Pancreas (tissue), 10 donors: ENCODE measurements around the gene LDAF1. TPM values are rescaled to one million over a fixed set of nuclear protein-coding genes. Genes with fewer than 3 reads are reported as not detected.

Source experiments
- ATAC-seq, 4 donors: fragments of 200-7000 bp; cut with Tn5 transposase; one replicate each; pipeline versions ENCODE4 v1.8.0 to v1.9.1; 2020; ENCODE audit warnings: mild to moderate bottlenecking in 4 of 4, moderate library complexity in 4 of 4
- DNase-seq, 6 donors: peaks; one replicate each; pipeline ENCODE4 v3.0.0-alpha.2; 2020
- FAIRE-seq: peaks from 2 replicates; lab custom pipeline; 2012; peaks lifted over from hg19 to GRCh38; lab: Jason Lieb, UNC
- H3K27ac ChIP-seq, 4 donors: fragments of 200-600 bp; sonication (generic); 1 replicate in 3 of 4; 2 replicates in 1 of 4; pipeline versions ENCODE4 v1.5.0 to v1.8.0; 2020
- H3K27me3 ChIP-seq, 4 donors: fragments of 200-600 bp; one replicate each; pipeline ENCODE4 v1.8.0; 2021
- H3K36me3 ChIP-seq, 3 donors: fragments of 200-600 bp; sonication (generic) in 1 of 3; one replicate each; pipeline versions ENCODE4 v1.5.0 to v1.8.0; 2020 to 2021
- H3K4me1 ChIP-seq, 3 donors: fragments of 200-600 bp; one replicate each; pipeline ENCODE4 v1.8.0; 2021
- H3K4me3 ChIP-seq, 4 donors: fragments of 200-600 bp; sonication (generic) in 2 of 4; one replicate each; pipeline versions ENCODE4 v1.5.0 to v1.8.0; 2020 to 2021
- H3K9me3 ChIP-seq, 4 donors: fragments of 200-600 bp; one replicate each; pipeline ENCODE4 v1.8.0; 2021
- CTCF ChIP-seq, 4 donors: fragments of 200-600 bp; sonication (generic) in 3 of 4; IDR thresholded peaks; one replicate each; pipeline versions ENCODE4 v1.5.0 to v1.8.0; 2021; ENCODE audit warnings: antibody characterized with exemption in 4 of 4
- WGBS, 2 donors: extraction: QIAGEN DNeasy Blood & Tissue Kit; methylation state at CpG; one replicate each; pipeline ENCODE4 v1.1.7; 2013; 5-methylcytosine and 5-hydroxymethylcytosine counted together
- intact Hi-C, 3 donors: fragments of 100-400 bp; cut with DNase I; formaldehyde crosslinking; loops; one replicate each; pipeline versions ENCODE4 v1.11.1 to v1.14.2; 2022
- polyA plus RNA-seq, 2 donors: library from polyadenylated mRNA; stranded (reverse); fragments of 200-250 nt; gene quantifications; one replicate each; pipeline ENCODE4 v1.2.3, GENCODE V29; 2013
- total RNA-seq, 6 donors: library from RNA; stranded (reverse); fragmentation: NEBNext Ultra II Directional in 4 of 6; extraction: Animal tissue kit (Norgen Biotek cat#: 25700) in 4 of 6; gene quantifications; one replicate each; pipeline versions ENCODE4 v1.2.1 to v1.2.4, GENCODE V29; 2021 to 2023
- donor health status: healthy with polysubstance abuse.
- donor health status: DM: no; HTN: no; CAD: no; lungs with moderate emphysema.
- donor health status: DM: no; HTN: no; CAD: no.
- donor health status: control.
- donor health status: control.
- donor health status: Bipolar disorder and iron deficiency.
- donor health status: DM: yes; HTN: yes; CAD: no.
- donor health status: DM: no; HTN: no; CAD: no.
- donor health status: DM: no; HTN: no; CAD: no.
- donor health status: DM: yes; HTN: yes; CAD: no.

The LDAF1 gene
- total and polyA plus RNA-seq, 8 donors = 5.1 to 21.9 (median 12.0) TPM

- intact Hi-C loops = loop anchor here in 1 of 3 donors (10.0 kb wide), 1 partner anchor 99 kb away; no protein-coding TSS in a partner anchor
- ATAC-seq = no peak
- H3K4me3 ChIP-seq = no peak overlapping the region
These were observed 27.3 kb downstream of the LDAF1 start for GRCh38 chr16:21185659-21186325.

DNA sequence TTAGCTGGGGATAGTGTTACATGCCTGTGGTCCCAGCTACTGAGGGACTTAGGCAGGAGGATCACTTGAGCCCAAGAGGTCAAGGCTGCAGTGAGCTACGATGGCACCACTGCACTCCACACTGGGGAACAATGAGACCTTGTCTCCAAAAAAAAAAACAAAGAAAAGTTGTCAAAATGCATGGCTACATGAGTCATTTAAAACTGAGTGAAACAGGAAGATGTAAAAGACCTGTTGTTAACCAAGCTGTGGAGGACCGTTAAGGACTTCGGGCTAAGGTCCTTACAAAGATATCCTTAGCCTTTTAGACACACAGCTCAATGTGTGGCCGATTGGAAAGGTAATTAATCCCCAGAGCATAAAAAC is 27.8 kb downstream of the LDAF1 start:
- ATAC-seq (no peak), FAIRE-seq (no peak), DNase-seq (no peak)
- Histone ChIP-seq H3K36me3 (no peaks in the 10 kb centered on the region), H3K4me1 (no peaks in the 10 kb centered on the region), H3K27me3 (no peaks in the 10 kb centered on the region), H3K9me3 (no peaks in the 10 kb centered on the region), H3K4me3 (no peak overlapping the region), H3K27ac (no peak overlapping the region)
- no peak for TF ChIP-seq CTCF (IDR thresholded peaks at IDR 0.05)
- whole genome bisulfite sequencing, 2 donors = 40 to 44% methylated on average over 4 of the region's 4 CpGs
- intact Hi-C loops = loop anchor here in 1 of 3 donors (10.0 kb wide), 1 partner anchor 98 kb away; no protein-coding TSS in a partner anchor

More at GRCh38 chr16:21185659-21186325, 27.3 kb downstream of the LDAF1 start:
- TF ChIP-seq CTCF (IDR thresholded peaks at IDR 0.05) = no peak
- Histone ChIP-seq H3K9me3 (no peaks in the 10 kb centered on the region), H3K27me3 (no peaks in the 10 kb centered on the region), H3K36me3 (no peaks in the 10 kb centered on the region), H3K27ac (no peak overlapping the region), H3K4me1 (no peaks in the 10 kb centered on the region)
- WGBS, 2 donors = 72 to 74% methylated on average over 12 of the region's 12 CpGs
- FAIRE-seq (no peak), DNase-seq (no peak)

DNA sequence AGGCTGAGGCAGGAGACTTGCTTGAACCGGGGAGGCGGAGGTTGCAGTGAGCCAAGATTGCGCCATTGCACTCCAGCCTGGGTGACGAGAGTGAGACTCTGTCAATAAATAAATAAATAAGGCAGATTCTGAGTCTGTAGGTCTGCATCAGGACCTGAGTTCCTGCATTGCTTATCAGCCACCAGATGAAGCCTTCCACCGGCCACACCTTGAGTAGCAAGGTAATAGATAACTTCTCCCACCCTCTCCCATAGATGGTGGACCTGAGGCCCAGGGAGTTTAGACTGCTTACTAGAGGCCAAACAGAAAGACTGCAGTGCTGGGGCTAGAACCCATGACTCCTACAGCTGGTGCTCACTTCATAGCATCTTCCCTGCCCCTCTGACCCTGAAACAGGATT is 30.8 kb downstream of the LDAF1 start:
- Histone ChIP-seq H3K36me3 (no peaks in the 10 kb centered on the region), H3K27me3 (no peaks in the 10 kb centered on the region), H3K4me3 (no peak overlapping the region), H3K27ac (no peak overlapping the region), H3K4me1 (no peaks in the 10 kb centered on the region), H3K9me3 (no peaks in the 10 kb centered on the region)
- intact Hi-C loops = loop anchor here in 1 of 3 donors (10.0 kb wide), 1 partner anchor 95 kb away; no protein-coding TSS in a partner anchor
- 47 to 50% methylated on average over 5 of the region's 5 CpGs for WGBS, 2 donors
- DNase-seq = no peak
- TF ChIP-seq CTCF (IDR thresholded peaks at IDR 0.05) = no peak
- no peak for FAIRE-seq
- ATAC-seq = no peak

GRCh38 chr16:21190013-21190412 is 31.5 kb downstream of the LDAF1 start:
- 84 to 89% methylated on average over 4 of the region's 4 CpGs for WGBS, 2 donors
- Histone ChIP-seq H3K9me3 (no peaks in the 10 kb centered on the region), H3K4me3 (no peak overlapping the region), H3K27ac (no peak overlapping the region), H3K36me3 (no peaks in the 10 kb centered on the region), H3K27me3 (no peaks in the 10 kb centered on the region), H3K4me1 (no peaks in the 10 kb centered on the region)
- TF ChIP-seq CTCF (IDR thresholded peaks at IDR 0.05) = no peak
- ATAC-seq (no peak), DNase-seq (no peak), FAIRE-seq (no peak)
- intact Hi-C loops = loop anchor here in 1 of 3 donors (10.0 kb wide), 1 partner anchor 105 kb away; no protein-coding TSS in a partner anchor

DNA sequence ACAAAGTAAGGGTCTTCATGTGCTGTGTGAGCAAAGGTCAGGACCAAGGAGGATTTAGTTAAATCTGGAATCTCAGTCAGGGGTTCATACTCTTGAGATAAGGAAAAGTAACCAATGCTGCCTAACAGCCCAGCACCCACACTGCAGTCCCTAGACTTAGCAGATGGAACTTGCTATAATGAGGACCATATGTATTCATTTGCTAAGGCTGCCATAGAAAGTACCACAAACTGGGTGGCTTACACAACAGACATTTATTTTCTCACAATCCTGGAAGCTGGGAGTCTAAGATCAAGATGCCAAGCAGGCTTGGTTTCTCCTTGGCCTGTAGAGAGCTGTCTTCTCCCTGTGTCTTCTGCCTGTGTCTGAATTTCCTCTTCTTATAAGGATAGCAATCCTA is 32.1 kb downstream of the LDAF1 start:
- no peak overlapping the region for H3K27ac ChIP-seq
- ATAC-seq (no peak), FAIRE-seq (no peak), DNase-seq (no peak)
- no peaks in the 10 kb centered on the region for H3K36me3 ChIP-seq
- no peaks in the 10 kb centered on the region for H3K9me3 ChIP-seq
- no peaks in the 10 kb centered on the region for H3K4me1 ChIP-seq
- no peaks in the 10 kb centered on the region for H3K27me3 ChIP-seq
- intact Hi-C loops = loop anchor here in 1 of 3 donors (10.0 kb wide), 1 partner anchor 104 kb away; no protein-coding TSS in a partner anchor
- TF ChIP-seq CTCF (IDR thresholded peaks at IDR 0.05) = no peak
- H3K4me3 ChIP-seq = no peak overlapping the region
